Dedifferentiated amniotic fluid mesenchymal stem cell (primary cell): ENCODE measurements around the gene MAGEA12.
"Not testable (repeated sequence)": the region's sequence is repeated elsewhere in the genome, so short reads cannot be mapped to it uniquely, and the experiment has no call there.

Source experiments
- DNase-seq: peaks from one replicate; pipeline ENCODE4 v3.0.0-alpha.2; 2016; ENCODE audit errors: extremely low spot score

MAGEA12 gene

DNA sequence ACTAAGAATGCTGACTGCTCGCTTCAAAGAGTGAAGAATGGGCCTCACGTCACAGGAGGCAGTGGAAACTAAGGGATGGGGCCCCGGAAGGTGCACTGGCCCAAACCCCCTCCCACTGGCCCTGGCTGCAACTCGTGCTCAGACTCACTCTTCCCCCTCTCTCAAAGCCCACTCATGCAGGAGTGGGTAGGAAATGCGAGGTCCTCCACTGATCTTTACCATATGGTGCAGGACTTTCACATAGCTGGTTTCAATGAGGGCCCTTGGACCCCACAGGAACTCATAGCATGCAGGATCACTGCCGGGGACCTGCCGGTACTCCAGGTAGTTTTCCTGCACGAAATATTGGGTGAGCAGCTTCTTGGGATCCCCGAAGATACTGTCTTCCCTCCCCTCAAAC lies 33.0 kb downstream of the MAGEA12 start:
- not testable (repeated sequence) for DNase-seq

DNA sequence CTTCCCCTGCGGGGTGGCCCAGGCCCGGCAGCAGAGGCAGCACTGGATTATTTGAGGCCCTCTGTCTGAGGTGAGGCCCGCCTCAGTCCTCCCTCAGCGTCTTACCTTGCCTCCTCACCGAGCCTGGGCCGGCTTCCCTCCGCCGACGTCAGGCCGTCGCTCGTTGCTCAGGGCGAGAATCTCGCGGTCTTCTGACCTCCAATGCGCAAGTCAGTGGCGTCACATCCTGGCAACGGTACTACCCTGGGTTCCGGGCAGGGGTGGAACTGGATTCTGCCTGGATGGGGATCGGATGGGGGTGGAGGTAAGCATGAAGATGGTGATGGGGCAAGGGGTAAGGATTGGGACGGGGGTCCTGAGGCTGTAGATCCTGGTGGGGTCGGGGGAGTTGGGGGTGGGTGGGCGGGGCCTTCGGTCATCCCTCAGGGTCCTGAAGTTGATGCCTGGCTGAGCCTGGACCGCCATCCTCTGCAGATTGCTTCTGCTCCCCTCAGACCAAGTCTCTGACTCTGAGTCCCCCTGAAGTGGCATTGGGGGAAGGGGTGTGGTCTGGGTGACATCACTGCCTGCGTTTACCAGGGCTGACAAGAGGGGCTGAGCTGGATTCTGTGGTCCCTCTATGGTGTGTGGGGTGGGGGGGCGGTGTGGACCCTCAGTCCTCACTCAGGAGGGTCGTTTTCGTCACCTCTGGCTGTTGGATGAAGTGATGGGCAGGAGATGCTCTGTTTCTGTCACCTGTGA lies 36.2 kb downstream of the MAGEA12 start, which contains the start of gene MAGEA6:
TSS of gene MAGEA6 (minus strand) at position 141 of the 741 bp plus-strand sequence. CDS start 2,039 bp downstream, outside the sequence.
- not testable (repeated sequence) for DNase-seq

DNA sequence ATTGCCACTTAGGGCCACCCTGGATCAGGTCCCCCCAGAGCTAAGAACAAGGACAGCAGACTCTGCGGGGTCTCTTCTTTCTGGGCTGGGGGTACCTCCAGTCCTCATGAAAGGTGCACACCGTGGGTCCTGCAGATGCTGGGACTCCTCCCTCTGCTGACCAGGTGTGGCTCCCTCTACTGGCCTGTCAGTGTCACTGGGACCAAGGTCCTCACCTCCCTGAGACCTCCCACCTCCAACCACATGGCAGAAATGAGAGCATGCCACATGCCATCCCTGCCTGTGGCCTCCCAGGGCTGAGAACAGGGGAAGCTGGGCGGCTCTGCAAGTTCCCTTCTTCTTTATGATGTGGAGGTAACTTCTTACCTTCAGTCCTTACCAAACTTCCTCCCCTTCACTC lies 53.5 kb downstream of the MAGEA12 start:
- not testable (repeated sequence) for DNase-seq
